CD4-positive, alpha-beta T cell treated with Interleukin-4 for 4 hours (primary cell): ENCODE results near the gene OSMR.

Source experiments
- DNase-seq: peaks from one replicate; pipeline ENCODE4 v3.0.0-alpha.2; 2020

OSMR gene

DNA sequence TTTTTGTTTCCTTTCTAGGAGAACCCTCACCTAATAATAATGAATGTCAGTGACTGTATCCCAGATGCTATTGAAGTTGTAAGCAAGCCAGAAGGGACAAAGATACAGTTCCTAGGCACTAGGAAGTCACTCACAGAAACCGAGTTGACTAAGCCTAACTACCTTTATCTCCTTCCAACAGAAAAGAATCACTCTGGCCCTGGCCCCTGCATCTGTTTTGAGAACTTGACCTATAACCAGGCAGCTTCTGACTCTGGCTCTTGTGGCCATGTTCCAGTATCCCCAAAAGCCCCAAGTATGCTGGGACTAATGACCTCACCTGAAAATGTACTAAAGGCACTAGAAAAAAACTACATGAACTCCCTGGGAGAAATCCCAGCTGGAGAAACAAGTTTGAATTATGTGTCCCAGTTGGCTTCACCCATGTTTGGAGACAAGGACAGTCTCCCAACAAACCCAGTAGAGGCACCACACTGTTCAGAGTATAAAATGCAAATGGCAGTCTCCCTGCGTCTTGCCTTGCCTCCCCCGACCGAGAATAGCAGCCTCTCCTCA, 87.1 kb downstream of the OSMR start:
- DNase-seq = no peak

DNA sequence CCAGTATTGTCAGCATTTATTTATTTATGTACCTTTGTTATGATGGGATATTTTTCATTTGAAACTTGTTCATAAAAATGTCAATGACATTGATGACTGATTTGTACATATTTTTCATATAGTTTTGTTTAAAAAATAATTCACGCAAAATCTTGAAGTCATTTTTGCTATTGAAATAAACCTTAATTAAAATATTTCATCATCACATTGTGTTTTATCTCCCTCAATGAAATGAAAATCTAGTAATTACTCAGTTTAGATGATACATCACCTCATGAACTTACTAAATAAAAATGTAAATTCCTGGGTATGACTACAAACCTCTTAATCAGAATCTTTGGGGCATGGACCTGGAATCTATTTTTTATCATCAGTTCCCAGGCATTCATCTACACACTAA, 89.6 kb downstream of the OSMR start:
- no peak for DNase-seq

DNA sequence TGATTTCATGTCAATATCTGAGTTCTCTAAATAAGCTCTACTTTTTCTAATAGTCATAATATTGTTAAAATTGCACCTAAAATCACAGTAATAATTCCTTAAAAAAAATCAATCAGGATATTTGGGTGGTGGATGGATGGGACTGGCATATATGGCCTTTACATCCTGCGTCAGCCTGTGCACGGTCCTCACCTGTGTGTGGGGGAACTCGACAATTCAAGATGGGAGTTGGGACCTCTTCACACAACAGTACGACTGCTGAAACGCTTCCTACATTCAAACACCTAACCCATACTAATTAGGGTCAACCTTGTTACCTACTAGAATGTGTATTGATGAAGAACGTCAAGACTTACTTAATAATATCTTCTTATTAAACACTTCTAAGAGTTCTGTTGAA, 90.5 kb downstream of the OSMR start:
- no peak for DNase-seq

DNA sequence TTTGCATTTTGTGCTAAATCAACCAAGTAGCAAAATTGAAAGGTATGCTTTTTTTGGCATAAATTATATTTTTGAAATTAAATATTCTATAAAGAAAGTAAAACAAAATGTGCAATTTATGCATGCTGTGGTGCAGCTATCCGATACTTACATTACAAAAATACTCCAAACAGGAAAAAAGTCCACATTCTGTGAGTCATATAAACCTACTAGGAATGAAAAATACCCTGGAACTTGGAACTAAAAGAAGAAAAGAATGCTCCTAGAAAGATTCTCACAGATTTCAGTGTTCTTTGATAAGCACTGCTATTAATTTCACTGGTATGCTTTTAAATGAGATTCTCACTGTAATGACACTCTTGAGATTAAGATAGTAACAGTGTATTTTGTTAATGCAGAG, 92.6 kb downstream of the OSMR start:
- DNase-seq = no peak

DNA sequence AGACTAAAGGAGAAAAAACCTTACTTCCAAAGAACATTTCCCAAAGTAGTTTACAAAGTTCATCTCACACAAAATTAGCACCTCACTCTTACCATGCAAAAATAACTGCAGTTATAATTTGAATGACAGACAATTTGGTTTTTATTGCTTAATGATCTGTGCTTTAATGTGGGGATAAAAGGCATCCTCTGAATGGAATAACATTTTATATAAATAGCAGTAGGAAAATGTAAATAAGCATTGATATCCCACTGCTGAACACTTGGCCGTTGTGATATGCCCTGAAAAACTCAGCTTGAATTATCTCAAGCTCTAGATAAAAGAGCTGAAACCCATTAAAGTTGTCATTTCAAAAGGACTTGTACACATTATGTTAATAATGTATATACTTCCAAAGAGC, 93.2 kb downstream of the OSMR start:
- DNase-seq = no peak

DNA sequence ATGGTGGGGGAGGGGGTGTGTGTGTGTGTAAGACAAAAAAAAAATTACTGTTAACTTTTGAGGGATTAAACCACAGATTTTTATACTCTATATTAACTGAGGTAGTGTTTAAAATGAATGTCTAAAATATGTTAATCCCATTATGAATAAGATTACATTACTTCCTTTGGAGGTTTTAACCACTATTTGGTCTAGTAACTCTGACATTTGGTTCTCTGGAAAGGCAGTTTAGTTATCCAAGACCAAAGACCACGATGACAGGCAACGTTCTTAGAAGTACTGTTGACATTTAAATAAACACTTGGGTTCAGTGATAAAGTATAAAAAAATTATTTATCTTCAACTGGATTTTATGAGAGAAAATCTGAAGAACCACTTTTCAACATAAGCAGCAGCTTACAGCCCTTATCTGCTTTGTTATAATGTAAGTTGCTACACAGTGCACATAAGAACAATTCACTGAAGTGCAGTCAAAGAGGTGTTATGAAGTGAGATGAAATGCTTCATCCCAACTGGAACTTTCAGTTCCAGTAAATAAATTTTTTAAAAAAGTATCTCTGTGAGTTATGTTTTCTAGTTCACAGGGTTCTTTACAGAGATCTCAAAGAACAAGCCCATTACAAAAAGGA, 94.5 kb downstream of the OSMR start:
- no peak for DNase-seq

DNA sequence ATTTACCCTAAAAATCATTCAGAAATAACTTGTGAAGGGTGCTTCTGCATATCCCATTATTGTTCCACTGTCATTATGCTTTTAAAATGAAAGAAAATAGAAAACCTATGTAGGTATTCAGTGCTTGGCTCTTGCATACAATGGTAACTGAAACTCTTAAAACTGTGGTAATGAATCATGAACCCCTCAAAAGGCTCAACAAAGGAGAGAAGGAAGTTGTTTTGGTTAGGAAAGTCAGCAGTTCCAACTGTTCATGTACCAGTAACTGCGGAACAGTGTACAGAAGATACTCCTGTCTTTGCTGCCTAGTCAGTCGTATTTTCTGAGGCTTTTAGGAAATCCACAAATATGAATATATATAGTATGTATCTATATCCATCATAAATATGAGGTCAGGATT, 96.1 kb downstream of the OSMR start:
- no peak for DNase-seq

DNA sequence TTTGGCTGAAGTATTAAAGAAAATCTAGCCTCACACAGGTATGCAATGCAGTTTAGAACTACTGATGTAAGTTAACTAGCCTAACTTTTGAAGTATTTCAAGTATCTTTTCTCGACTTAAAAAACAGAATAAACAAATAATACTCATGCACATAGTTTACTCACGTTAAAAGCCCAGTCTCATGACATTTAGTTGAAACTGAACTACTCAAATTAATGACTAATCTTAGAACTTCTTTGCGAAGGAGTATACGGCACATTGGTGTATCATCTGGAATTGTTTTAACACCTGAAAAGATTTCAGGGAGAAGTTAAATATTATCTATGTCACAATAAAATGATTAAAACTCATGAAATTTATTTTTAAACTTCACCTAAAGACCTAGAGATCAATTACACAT, 98.5 kb downstream of the OSMR start:
- DNase-seq = no peak

DNA sequence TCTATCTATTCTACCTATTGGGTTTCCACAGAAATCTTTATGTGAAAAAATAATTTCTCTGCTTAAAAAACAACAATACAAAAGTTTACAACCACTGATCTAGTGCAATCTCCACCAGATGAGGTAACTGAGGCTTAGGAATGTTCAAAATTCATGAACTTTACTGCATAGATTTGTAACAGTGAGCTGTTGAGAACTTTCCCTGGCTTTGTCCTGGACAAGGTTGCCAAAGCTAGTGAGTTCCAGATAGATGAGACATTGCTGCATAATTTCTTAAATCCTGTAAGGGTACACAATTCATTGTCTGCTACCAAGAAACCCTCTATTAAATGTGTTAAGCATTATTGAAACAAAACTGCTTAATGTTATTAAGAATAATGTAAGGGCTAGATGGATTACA, 102.7 kb downstream of the OSMR start:
- DNase-seq = no peak

DNA sequence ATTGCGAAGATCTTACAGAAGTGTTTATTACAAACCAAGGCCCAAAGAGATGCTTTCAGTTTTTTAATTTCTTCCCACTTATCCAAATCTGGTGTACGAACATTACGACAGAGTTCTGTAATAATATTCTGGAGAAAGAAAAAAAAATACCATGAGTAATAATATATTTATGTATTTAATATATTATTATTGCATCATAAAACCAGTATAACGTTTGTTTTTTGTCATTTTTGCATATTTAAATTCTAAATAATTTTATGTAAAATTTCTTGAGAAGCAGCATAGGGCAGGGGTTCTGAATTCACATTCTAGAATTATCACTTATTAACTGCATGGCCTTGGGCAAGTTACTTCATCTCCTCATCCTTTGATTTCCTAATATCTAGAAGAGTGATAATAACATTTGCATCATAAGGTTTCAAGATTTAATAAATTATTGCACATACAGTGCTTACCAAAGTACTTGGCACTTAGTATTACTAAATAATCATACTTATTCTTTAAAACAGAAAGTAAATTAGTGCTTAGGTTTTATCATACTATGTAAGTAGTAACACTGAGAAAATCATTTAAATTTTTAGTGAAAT, 107.7 kb downstream of the OSMR start:
- DNase-seq = no peak

DNA sequence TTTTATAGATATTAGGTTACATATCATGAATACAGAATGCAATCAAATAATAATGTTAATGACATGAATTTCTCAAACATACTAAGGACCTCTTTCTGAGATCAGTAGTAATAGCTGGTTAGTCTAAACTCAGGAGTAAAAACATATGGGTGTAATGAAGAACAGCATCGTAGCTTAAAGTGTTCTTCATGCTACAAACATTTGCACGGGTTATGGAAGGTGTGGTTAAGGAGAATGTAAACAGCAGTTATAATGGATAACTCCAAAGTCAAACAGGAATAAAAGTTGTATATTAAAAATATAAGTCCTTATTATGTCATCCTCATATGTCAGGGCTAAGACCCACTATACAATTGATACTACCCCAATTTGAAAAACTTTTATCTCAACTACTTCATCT, 115.9 kb downstream of the OSMR start:
- DNase-seq = no peak

DNA sequence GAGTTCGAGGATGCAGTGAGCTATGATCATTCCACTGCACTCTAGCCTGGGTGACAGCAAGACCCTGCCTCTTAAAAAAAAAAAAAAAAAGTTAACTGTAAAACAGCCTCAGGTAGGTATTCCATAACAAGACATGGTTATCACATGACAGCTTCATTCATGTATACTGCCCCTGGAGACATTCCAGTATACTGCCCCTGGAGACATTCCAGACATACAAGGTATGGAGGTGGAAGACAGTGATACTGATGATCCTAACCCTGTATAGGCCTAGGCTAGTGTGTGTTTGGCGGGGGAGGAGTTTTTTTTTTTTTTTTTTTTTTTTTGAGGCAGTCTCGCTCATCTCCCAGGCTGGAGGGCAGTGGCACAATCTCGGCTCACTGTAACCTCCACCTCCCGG, 122.9 kb downstream of the OSMR start:
- no peak for DNase-seq

DNA sequence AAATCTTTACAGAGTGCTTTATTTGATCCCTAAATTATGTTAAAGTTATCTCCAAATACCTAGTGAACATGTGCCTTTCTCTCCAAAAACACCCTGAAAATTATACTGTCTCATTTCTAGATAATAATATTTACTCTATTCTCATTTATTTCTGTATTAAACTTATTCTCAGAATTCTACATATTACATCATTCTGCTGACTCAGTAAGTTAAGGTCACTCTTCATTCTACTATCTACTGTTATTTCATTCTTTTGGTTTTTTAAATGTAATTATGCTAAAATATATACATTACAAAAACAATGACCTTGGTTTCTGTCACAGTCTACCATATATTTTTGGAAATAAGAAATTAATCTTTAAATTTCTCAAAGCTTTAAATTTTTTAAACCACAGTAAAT, 132.2 kb downstream of the OSMR start:
- DNase-seq = no peak

DNA sequence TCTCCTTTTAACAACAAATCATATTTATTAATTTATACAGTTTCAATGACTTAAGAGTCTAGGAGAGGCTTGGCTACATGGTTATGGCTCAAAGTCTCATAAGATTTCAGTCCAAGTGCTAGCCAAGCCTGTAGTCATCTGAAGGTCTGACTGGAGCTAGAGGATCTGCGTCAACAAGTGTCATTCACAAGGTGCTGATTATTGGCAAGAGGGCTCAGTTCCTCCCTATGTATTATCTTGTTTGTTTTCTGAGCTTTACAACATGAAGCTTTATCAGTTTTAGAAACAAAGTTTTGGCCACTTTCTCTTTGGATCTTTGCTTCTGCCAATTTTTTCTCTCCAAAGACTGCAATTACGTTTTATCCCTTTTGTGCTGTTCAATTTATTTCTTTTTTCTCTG, 133.7 kb downstream of the OSMR start:
- DNase-seq = no peak
